Activated CD4-positive, alpha-beta T cell treated with anti-CD3 and anti-CD28 coated beads, Interleukin-2, amount 10 ng/mL, durations not matched to agents 7 days and 5 days (primary cell): Measurements from ENCODE around the gene TPPP. TPM values are rescaled to one million over a fixed set of nuclear protein-coding genes. Genes with fewer than 3 reads are reported as not detected.
"Not testable (repeated sequence)": the region's sequence is repeated elsewhere in the genome, so short reads cannot be mapped to it uniquely, and the experiment has no call there.

Experiments used
- CTCF ChIA-PET: fragments of 350-600 bp; sonication (Branson Sonifier 250); formaldehyde crosslinking; loops from one replicate; lab custom pipeline; 2021; ENCODE audit warnings: antibody characterized with exemption; lab: Charles Lee
- POLR2A ChIA-PET: fragments of 350-600 bp; sonication (Branson Sonifier 250); formaldehyde crosslinking; loops from one replicate; lab custom pipeline; 2021; ENCODE audit warnings: antibody characterized with exemption; lab: Charles Lee
- DNase-seq: peaks from one replicate; pipeline ENCODE4 v3.0.0-alpha.2; 2020
- H3K27ac Mint-ChIP-seq: one replicate; pipeline ENCODE4 v1.8.0; 2021; ENCODE audit warnings: mild to moderate bottlenecking, moderate library complexity, mixed read lengths
- H3K27me3 Mint-ChIP-seq: one replicate; pipeline ENCODE4 v1.8.0; 2021; ENCODE audit warnings: mixed read lengths
- H3K36me3 Mint-ChIP-seq: one replicate; pipeline ENCODE4 v1.8.0; 2021; ENCODE audit warnings: low read depth, mixed read lengths
- H3K4me1 Mint-ChIP-seq: one replicate; pipeline ENCODE4 v1.8.0; 2021; ENCODE audit warnings: mixed read lengths
- H3K4me3 Mint-ChIP-seq: one replicate; pipeline ENCODE4 v1.8.0; 2021; ENCODE audit warnings: mild to moderate bottlenecking, moderate library complexity, mixed read lengths
- H3K9me3 Mint-ChIP-seq: one replicate; pipeline ENCODE4 v1.8.0; 2021; ENCODE audit warnings: mixed read lengths
- total RNA-seq, 2 experiments: library from RNA; stranded (reverse); gene quantifications; one replicate each; pipeline ENCODE4 v1.2.3, GENCODE V29; 2021

TPPP gene
- total RNA-seq, 2 experiments from 2014 or later, result 0.02 to 0.05 TPM

DNA sequence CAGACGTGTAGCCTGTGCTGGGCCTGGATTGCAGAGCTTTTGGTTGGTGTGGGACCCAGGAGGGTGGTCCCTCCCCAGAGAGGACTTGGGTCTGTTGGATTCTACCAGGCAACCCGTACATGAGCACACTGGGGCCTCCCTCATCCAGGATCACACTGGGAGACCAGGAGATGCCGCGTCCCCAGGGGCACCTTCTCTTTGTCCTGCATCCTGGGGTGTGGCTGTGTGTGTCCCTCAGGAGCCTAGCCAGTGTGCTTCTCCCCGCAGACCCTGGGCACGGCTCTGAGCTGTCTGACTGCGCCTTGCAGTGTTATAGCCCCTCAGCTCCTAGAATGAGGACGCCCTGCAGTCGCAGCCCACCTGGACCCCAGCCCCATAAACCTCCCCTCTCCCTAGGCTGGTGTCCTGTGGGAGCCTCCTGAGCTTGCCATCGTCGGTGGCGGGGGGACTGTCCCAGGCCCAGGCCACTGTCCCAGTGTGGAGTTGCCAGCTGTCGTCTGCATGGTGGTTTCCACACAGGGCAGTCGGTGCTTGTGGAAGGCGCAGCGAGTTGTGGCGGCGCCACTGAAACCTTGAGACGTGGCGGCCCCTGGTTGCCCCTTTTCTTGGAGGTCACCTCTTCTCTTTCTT, 53.5 kb downstream of the TPPP start:
- Mint-ChIP-seq H3K36me3 (peaks cover 18% of the 10 kb centered on the region), H3K27me3 (no peaks in the 10 kb centered on the region), H3K4me3 (no peak overlapping the region), H3K9me3 (no peaks in the 10 kb centered on the region), H3K4me1 (no peaks in the 10 kb centered on the region), H3K27ac (no peak overlapping the region)
- ChIA-PET POLR2A (no interaction called here), CTCF (no interaction called here)
- no peak for DNase-seq

DNA sequence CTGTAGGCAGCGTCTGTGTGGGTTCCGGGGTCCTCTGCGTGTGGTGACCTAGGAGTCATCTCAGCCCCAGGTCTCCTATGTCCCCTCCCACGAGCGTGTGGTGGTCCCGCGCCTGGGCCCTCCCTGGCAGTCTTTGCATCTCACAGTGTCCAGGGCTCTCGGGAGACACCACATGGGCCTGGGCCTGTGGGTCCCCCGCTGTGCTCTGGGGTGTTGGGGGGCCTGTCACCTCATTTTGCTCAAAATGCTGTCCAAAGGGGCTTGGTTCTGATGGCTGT, 54.0 kb downstream of the TPPP start:
- ChIA-PET POLR2A (no interaction called here), CTCF (no interaction called here)
- Mint-ChIP-seq H3K27me3 (no peaks in the 10 kb centered on the region), H3K4me1 (no peaks in the 10 kb centered on the region), H3K4me3 (no peak overlapping the region), H3K36me3 (peaks cover 20% of the 10 kb centered on the region), H3K9me3 (no peaks in the 10 kb centered on the region), H3K27ac (no peak overlapping the region)
- no peak for DNase-seq

DNA sequence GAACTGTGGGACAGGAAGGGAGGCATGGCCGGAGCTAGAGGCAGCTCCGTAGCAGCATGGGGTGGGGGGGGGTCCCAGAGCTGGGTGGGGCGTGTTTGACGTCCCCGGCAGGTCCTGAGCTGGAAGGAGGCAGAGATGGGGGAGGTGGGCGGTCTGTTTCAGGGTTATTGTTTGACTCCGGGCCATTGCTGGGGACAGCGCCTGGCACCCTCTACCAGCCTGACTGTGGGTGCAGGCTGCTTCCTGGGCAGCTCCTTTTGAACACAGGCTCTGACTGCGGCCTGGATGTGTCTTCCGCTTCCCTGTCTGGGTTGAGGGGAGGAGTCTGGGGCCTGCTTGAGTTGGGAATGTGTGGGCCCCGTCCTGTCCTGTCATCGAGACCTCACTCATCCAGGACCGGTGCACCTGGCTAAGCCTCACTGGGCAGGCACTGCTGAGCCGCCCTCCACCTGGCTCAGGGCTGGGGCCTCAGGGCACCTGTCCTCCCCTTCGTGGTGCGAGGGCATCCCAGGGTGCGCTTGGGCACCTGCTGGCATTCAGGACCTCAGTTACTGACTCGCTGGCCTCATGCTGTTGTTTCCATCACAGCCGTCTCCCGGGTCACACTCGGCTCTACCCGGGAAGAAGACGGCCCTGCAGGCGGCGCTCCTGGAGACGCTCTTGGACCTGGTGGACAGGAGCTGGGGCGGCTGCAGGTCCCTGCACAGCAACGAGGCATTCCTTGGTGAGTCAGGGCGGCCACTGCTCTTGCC, 54.5 kb downstream of the TPPP start:
- no peak overlapping the region for H3K4me3 Mint-ChIP-seq
- H3K27me3 Mint-ChIP-seq, result no peaks in the 10 kb centered on the region
- no peak overlapping the region for H3K27ac Mint-ChIP-seq
- ChIA-PET POLR2A (no interaction called here), CTCF (no interaction called here)
- DNase-seq, result no peak
- no peaks in the 10 kb centered on the region for H3K4me1 Mint-ChIP-seq
- no peaks in the 10 kb centered on the region for H3K9me3 Mint-ChIP-seq
- peaks cover 18% of the 10 kb centered on the region for H3K36me3 Mint-ChIP-seq

- H3K27ac Mint-ChIP-seq, result no peak overlapping the region
- H3K4me3 Mint-ChIP-seq, result no peak overlapping the region
- DNase-seq, result no peak
- CTCF ChIA-PET, result no interaction called here
- POLR2A ChIA-PET, result no interaction called here
- no peaks in the 10 kb centered on the region for H3K4me1 Mint-ChIP-seq
- H3K36me3 Mint-ChIP-seq, result peaks cover 18% of the 10 kb centered on the region
- H3K9me3 Mint-ChIP-seq, result no peaks in the 10 kb centered on the region
- H3K27me3 Mint-ChIP-seq, result no peaks in the 10 kb centered on the region
These were observed 55.3 kb downstream of the TPPP start for GRCh38 chr5:637581-638450.

GRCh38 chr5:636951-637350, 56.2 kb downstream of the TPPP start:
- Mint-ChIP-seq H3K27me3 (no peaks in the 10 kb centered on the region), H3K4me1 (no peaks in the 10 kb centered on the region), H3K4me3 (no peak overlapping the region), H3K9me3 (no peaks in the 10 kb centered on the region), H3K36me3 (peaks cover 18% of the 10 kb centered on the region), H3K27ac (no peak overlapping the region)
- no peak for DNase-seq
- ChIA-PET CTCF (no interaction called here), POLR2A (no interaction called here)

DNA sequence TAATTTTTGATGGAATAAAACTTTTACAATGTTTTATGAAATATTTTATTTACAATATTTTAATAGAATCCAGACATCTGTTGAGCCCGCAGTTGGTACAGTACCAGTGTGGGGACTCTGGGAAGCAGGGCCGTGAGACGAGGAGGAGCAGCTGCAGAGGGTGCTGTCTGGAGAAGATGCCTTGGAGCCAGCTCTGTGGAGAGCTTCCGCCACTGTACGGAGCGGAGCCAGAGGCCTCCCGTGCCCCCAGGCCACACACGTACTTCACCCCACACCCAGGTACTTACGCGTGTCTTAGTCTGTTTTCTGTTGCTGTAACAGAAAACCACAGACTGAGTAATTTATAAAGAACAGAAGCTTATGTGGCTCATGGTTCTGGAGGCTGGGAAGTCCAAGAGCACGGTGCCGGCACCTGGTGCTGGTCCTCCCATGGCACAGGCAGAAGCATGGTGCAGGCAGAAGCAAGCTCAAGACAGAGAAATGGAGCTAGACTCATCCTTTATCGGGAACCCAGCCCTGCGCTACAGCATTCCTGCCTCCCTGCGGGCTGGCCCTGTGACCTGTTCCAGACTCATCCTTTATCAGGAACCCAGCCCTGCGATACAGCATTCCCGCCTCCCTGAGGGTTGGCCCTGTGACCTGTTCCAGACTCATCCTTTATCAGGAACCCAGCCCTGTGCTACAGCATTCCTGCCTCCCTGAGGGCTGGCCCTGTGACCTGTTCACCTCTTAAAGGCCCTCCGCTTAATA, 57.7 kb downstream of the TPPP start:
- no peak overlapping the region for H3K4me3 Mint-ChIP-seq
- H3K27ac Mint-ChIP-seq, result no peak overlapping the region
- CTCF ChIA-PET, result no interaction called here
- no peak for DNase-seq
- POLR2A ChIA-PET, result no interaction called here
- peaks cover 18% of the 10 kb centered on the region for H3K36me3 Mint-ChIP-seq
- no peaks in the 10 kb centered on the region for H3K4me1 Mint-ChIP-seq
- H3K27me3 Mint-ChIP-seq, result no peaks in the 10 kb centered on the region
- no peaks in the 10 kb centered on the region for H3K9me3 Mint-ChIP-seq

DNA sequence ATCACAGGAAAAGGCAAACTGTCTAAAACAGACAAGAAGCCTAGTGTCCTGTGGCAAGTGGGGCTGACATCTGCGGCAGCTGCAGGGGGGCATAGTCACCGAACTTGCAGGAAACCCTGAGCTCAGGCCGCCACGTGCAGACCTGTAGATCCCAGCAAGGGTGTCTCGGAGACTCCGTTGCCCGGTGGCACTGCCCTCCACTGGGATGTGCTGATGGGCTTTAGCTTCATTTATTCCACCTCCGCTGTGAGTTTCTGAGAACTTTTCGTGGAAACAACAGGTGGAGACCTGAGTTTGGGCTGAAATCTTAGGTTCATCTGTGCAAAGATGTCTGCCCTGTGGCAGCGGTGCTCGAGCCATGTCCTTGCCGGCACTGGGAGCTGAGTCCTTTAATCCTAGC, 59.0 kb downstream of the TPPP start:
- peaks cover 18% of the 10 kb centered on the region for H3K36me3 Mint-ChIP-seq
- no peaks in the 10 kb centered on the region for H3K4me1 Mint-ChIP-seq
- ChIA-PET CTCF (no interaction called here), POLR2A (no interaction called here)
- H3K27me3 Mint-ChIP-seq, result no peaks in the 10 kb centered on the region
- no peak overlapping the region for H3K4me3 Mint-ChIP-seq
- no peak overlapping the region for H3K27ac Mint-ChIP-seq
- no peaks in the 10 kb centered on the region for H3K9me3 Mint-ChIP-seq
- DNase-seq, result no peak

DNA sequence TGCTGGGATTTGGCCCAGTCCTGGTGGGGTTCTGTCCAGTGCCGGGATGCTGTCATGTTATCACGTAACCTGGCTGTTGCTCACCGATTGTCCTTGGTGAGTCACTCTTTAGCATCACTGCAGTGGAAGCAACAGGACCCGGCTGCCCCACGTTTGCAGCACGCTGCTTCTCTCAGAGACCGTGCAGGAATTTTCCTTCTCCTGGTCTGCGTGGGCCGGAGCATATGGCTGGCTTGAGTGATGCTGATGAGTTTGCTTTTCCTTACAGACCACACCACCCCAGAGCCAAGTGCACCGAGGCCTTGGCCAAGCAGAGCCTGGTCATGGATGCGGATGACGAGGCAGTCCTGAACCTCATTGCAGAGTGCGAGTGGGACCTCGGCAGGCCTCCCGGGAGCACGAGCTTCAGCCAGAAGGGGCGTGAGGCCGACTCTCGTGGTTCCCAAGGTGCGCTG, 59.6 kb downstream of the TPPP start:
- POLR2A ChIA-PET, result no interaction called here
- Mint-ChIP-seq H3K27me3 (no peaks in the 10 kb centered on the region), H3K4me3 (no peak overlapping the region), H3K9me3 (no peaks in the 10 kb centered on the region), H3K4me1 (no peaks in the 10 kb centered on the region), H3K36me3 (peaks cover 18% of the 10 kb centered on the region), H3K27ac (no peak overlapping the region)
- DNase-seq, result no peak
- CTCF ChIA-PET, result no interaction called here

DNA sequence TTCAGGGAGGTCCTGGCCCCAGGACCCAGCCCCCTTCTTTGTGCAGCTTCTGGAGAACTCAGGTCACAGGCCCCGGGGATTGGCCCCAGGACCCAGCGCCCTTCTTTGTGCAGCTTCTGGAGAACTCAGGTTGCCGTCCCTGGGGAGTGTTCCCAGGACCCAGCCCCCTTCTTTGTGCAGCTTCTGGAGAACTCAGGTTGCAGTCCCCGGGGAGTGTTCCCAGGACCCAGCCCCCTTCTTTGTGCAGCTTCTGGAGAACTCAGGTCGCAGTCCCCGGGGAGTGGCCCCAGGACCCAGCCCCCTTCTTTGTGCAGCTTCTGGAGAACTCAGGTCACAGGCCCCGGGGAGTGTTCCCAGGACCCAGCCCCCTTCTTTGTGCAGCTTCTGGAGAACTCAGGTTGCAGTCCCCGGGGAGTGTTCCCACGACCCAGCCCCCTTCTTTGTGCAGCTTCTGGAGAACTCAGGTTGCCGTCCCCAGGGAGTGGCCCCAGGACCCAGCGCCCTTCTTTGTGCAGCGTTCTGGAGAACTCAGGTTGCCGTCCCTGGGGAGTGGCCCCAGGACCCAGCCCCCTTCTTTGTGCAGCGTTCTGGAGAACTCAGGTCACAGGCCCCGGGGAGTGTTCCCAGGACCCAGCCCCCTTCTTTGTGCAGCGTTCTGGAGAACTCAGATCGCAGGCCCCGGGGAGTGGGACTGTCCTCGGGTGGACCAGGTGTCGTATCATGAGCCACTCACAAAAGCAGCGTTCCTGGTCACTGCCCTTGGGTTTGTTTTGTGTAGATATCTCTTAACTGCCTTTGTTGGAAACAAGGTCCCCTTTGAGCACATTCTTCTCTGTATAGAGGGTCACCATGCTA, 64.6 kb downstream of the TPPP start:
- POLR2A ChIA-PET, result not testable (repeated sequence)

DNA sequence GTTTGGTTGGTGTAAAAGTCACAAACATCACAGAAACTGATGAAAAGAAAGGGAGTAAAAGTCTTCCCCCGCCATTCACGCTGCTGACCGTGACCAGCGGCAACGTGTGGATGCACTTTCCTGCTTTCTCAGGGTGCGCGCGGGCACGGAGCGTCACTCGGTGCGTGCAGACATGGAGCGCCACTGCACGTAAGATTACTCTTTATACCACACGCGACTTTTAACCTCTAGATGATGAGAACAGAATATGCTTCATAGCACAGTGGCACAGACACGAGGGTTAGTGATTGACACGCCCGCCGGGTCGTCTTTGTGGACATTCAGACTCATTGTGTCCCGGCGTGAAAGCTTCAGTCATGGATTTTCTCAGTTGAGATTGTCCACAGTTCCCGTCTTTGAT, 65.3 kb downstream of the TPPP start:
- Mint-ChIP-seq H3K9me3 (no peaks in the 10 kb centered on the region), H3K4me1 (no peaks in the 10 kb centered on the region), H3K36me3 (peaks cover 19% of the 10 kb centered on the region), H3K27ac (no peak overlapping the region), H3K27me3 (no peaks in the 10 kb centered on the region), H3K4me3 (no peak overlapping the region)
- ChIA-PET POLR2A (no interaction called here), CTCF (no interaction called here)
- DNase-seq, result no peak

More for the DNA sequence above, 64.6 kb downstream of the TPPP start:
- DNase-seq, H3K27ac Mint-ChIP-seq, H3K4me3 Mint-ChIP-seq, H3K4me1 Mint-ChIP-seq, CTCF ChIA-PET, H3K27me3 Mint-ChIP-seq, H3K9me3 Mint-ChIP-seq: not testable (repeated sequence)
- H3K36me3 Mint-ChIP-seq, result peaks cover 19% of the 10 kb centered on the region

- peaks cover 24% of the 10 kb centered on the region for H3K36me3 Mint-ChIP-seq
- no peaks in the 10 kb centered on the region for H3K27me3 Mint-ChIP-seq
- ChIA-PET CTCF (no interaction called here), POLR2A (no interaction called here)
- H3K4me1 Mint-ChIP-seq, result no peaks in the 10 kb centered on the region
- no peak for DNase-seq
- no peaks in the 10 kb centered on the region for H3K9me3 Mint-ChIP-seq
- H3K4me3 Mint-ChIP-seq, result no peak overlapping the region
- no peak overlapping the region for H3K27ac Mint-ChIP-seq
These were observed 66.3 kb downstream of the TPPP start for GRCh38 chr5:626850-627249.

DNA sequence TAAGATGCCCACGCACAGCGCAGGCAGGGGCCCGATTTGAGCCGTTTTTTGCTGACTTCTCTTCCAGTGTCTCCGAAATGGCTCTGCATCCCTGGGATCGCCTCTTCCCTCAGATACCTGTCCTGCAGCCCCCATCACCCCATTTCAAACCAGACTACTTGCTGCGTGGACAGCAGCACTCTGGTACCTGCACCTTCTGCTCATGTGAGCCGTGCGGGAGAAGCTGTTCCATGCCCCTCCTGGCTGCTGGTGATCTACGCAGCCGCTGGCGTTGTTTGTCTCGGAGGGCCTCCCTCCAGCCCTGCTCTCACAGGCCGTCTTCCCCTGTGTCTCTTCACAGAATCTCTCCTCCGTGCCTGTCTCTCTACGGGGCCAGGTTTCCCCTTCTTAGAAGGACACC, 67.6 kb downstream of the TPPP start:
- ChIA-PET CTCF (no interaction called here), POLR2A (no interaction called here)
- H3K27me3 Mint-ChIP-seq, result no peaks in the 10 kb centered on the region
- no peak for DNase-seq
- H3K9me3 Mint-ChIP-seq, result no peaks in the 10 kb centered on the region
- no peak overlapping the region for H3K27ac Mint-ChIP-seq
- no peaks in the 10 kb centered on the region for H3K4me1 Mint-ChIP-seq
- H3K4me3 Mint-ChIP-seq, result no peak overlapping the region
- peaks cover 27% of the 10 kb centered on the region for H3K36me3 Mint-ChIP-seq
